Measurements from ENCODE around the gene ZAR1.
"Not testable (repeated sequence)": the region's sequence is repeated elsewhere in the genome, so short reads cannot be mapped to it uniquely, and the experiment has no call there.

The ZAR1 gene

GRCh38 chr4:48490012-48490679 lies at the start of gene ZAR1:
Gene ZAR1, plus strand, starts transcription at chr4:48490252. Its CDS starts 40 bp downstream, at chr4:48490292.
- FAIRE-seq, result no peak

GRCh38 chr4:48440914-48441313 lies 49.1 kb upstream of the ZAR1 start:
- not testable (repeated sequence) for FAIRE-seq

GRCh38 chr4:48445704-48446103 lies 44.3 kb upstream of the ZAR1 start:
- FAIRE-seq, result peak; percentile 87

- FAIRE-seq, result no peak
Observed at GRCh38 chr4:48446642-48447041, 43.4 kb upstream of the ZAR1 start.

- no peak for FAIRE-seq
Observed at GRCh38 chr4:48449151-48449550, 40.9 kb upstream of the ZAR1 start.

GRCh38 chr4:48450740-48451139 lies 39.3 kb upstream of the ZAR1 start:
- FAIRE-seq, result no peak

- not testable (repeated sequence) for FAIRE-seq
Observed at GRCh38 chr4:48451656-48452055, 38.4 kb upstream of the ZAR1 start.

- no peak for FAIRE-seq
Observed at GRCh38 chr4:48454591-48454990, 35.5 kb upstream of the ZAR1 start.

GRCh38 chr4:48461000-48461399 lies 29.1 kb upstream of the ZAR1 start:
- FAIRE-seq, result no peak

GRCh38 chr4:48462363-48462762 lies 27.7 kb upstream of the ZAR1 start:
- FAIRE-seq, result no peak

GRCh38 chr4:48467442-48467841 lies 22.6 kb upstream of the ZAR1 start:
- FAIRE-seq, result no peak

GRCh38 chr4:48467891-48468290 lies 22.2 kb upstream of the ZAR1 start:
- FAIRE-seq, result no peak

GRCh38 chr4:48470137-48470536 lies 19.9 kb upstream of the ZAR1 start:
- FAIRE-seq, result no peak

- FAIRE-seq, result no peak
Observed at GRCh38 chr4:48470570-48470969, 19.5 kb upstream of the ZAR1 start.

GRCh38 chr4:48472794-48473193 lies 17.3 kb upstream of the ZAR1 start:
- no peak for FAIRE-seq

GRCh38 chr4:48475770-48476169 lies 14.3 kb upstream of the ZAR1 start:
- no peak for FAIRE-seq

GRCh38 chr4:48478273-48478672 lies 11.8 kb upstream of the ZAR1 start:
- no peak for FAIRE-seq

- FAIRE-seq, result no peak
Observed at GRCh38 chr4:48481581-48481980, 8.5 kb upstream of the ZAR1 start.

GRCh38 chr4:48483006-48483776 lies 6.9 kb upstream of the ZAR1 start, which contains the start of gene SLC10A4:
Gene SLC10A4, plus strand, starts transcription at chr4:48483343. Its CDS starts 219 bp downstream, at chr4:48483562.
- no peak for FAIRE-seq

GRCh38 chr4:48483777-48484493 lies 6.1 kb upstream of the ZAR1 start:
- FAIRE-seq, result no peak

GRCh38 chr4:48484494-48485168 lies 5.4 kb upstream of the ZAR1 start:
- no peak for FAIRE-seq

- no peak for FAIRE-seq
Observed at GRCh38 chr4:48489683-48490011, 405 bp upstream of the ZAR1 start.

Data from A204.1 (cell line).